ENCODE results near the gene TIGD1. TPM values are rescaled to one million over a fixed set of nuclear protein-coding genes. Genes with fewer than 3 reads are reported as not detected.

The TIGD1 gene
- polyA plus RNA-seq, 1 of the 3 experiments (the other 2 are of a cell fraction): 4.6 TPM

GRCh38 chr2:232587512-232587911 is 37.2 kb upstream of the TIGD1 start:
- Histone ChIP-seq H3K4me2 (no peak overlapping the region), H3F3A (replicated peaks; ENCODE audit: insufficient read depth) (peaks cover 4% of the 10 kb centered on the region), H3K4me3 (ENCODE audit: low read depth in 2 of 2, low read length in 1 of 2) (no peak overlapping the region), H3K27ac (ENCODE audit: low read depth in 2 of 2, low read length in 1 of 2) (no peak overlapping the region), H3K9me2 (no peaks in the 10 kb centered on the region), H3K36me3 (replicated peaks in 1 of 2; ENCODE audit: control insufficient read depth in 1 of 2, insufficient read depth in 2 of 2, low read length in 1 of 2) (peaks cover 0 to 9% of the 10 kb centered on the region in 2 experiments), H3K27me3 (ENCODE audit: insufficient read depth) (no peaks in the 10 kb centered on the region), H3K9me3 (no peaks in the 10 kb centered on the region), H3K9ac (no peak overlapping the region), H4K20me1 (ENCODE audit: insufficient read depth) (no peaks in the 10 kb centered on the region), H3K4me1 (ENCODE audit: control insufficient read depth in 1 of 2, insufficient read depth in 2 of 2, low read depth in 1 of 2, low read length in 1 of 2) (peaks cover 0 to 10% of the 10 kb centered on the region in 2 experiments; a peak in 1 of 4 replicates), H2AFZ (ENCODE audit: low read depth) (no peak overlapping the region), H3K79me2 (ENCODE audit: insufficient read depth) (no peaks in the 10 kb centered on the region)
- ChIA-PET POLR2A (no interaction called here), CTCF (no interaction called here)
- TF ChIP-seq NRF1 (IDR thresholded peaks at IDR 0.05; ENCODE audit: low read depth, low read length) (no peak), RAD21 (IDR thresholded peaks at IDR 0.05; ENCODE audit: low read length) (no peak), FOXM1 (IDR thresholded peaks at IDR 0.05; ENCODE audit: low read depth) (no peak), SIN3A (IDR thresholded peaks at IDR 0.05; ENCODE audit: borderline replicate concordance, low read depth, low read length) (no peak), ELF1 (IDR thresholded peaks at IDR 0.05) (no peak), IRF3 (IDR thresholded peaks at IDR 0.05; ENCODE audit: low read depth, low read length) (no peak)
- WGBS (ENCODE audit: low lambda C conversion rate): 92% methylated on average over 6 of the region's 7 CpGs
- DNase-seq: no peak

- Histone ChIP-seq H3K9me2 (no peaks in the 10 kb centered on the region), H3K4me2 (no peak overlapping the region), H3K27ac (ENCODE audit: low read depth in 2 of 2, low read length in 1 of 2) (no peak overlapping the region), H3K27me3 (ENCODE audit: insufficient read depth) (no peaks in the 10 kb centered on the region), H3K36me3 (replicated peaks in 1 of 2; ENCODE audit: control insufficient read depth in 1 of 2, insufficient read depth in 2 of 2, low read length in 1 of 2) (peaks cover 0 to 13% of the 10 kb centered on the region in 2 experiments), H3F3A (replicated peaks; ENCODE audit: insufficient read depth) (peaks cover 4% of the 10 kb centered on the region), H3K79me2 (ENCODE audit: insufficient read depth) (no peaks in the 10 kb centered on the region), H4K20me1 (ENCODE audit: insufficient read depth) (no peaks in the 10 kb centered on the region), H2AFZ (ENCODE audit: low read depth) (no peak overlapping the region), H3K4me1 (ENCODE audit: control insufficient read depth in 1 of 2, insufficient read depth in 2 of 2, low read depth in 1 of 2, low read length in 1 of 2) (peaks cover 0 to 10% of the 10 kb centered on the region in 2 experiments; a peak in 1 of 4 replicates), H3K4me3 (ENCODE audit: low read depth in 2 of 2, low read length in 1 of 2) (no peak overlapping the region), H3K9ac (no peak overlapping the region), H3K9me3 (no peaks in the 10 kb centered on the region)
- DNase-seq: no peak
- 94% methylated on average over 5 of the region's 5 CpGs for WGBS (ENCODE audit: low lambda C conversion rate)
- CTCF ChIA-PET: no interaction called here
- POLR2A ChIA-PET: no interaction called here
- no peak for TF ChIP-seq YY1 (IDR thresholded peaks at IDR 0.05; ENCODE audit: low read depth)
- TF ChIP-seq RAD21 (IDR thresholded peaks at IDR 0.05; ENCODE audit: low read length): no peak
- TF ChIP-seq PBX3 (IDR thresholded peaks at IDR 0.05): no peak
- TF ChIP-seq RCOR1 (IDR thresholded peaks at IDR 0.05; ENCODE audit: low read length): no peak
- no peak for TF ChIP-seq REST (IDR thresholded peaks at IDR 0.05; ENCODE audit: low read depth, low read length)
- no peak for TF ChIP-seq IRF3 (IDR thresholded peaks at IDR 0.05; ENCODE audit: low read depth, low read length)
- no peak for TF ChIP-seq EZH2phosphoT487 (IDR thresholded peaks at IDR 0.05; ENCODE audit: borderline replicate concordance, low read depth)
- TF ChIP-seq USF1 (IDR thresholded peaks at IDR 0.05; ENCODE audit: borderline replicate concordance, low read depth): no peak
- TF ChIP-seq MEF2A (IDR thresholded peaks at IDR 0.05; ENCODE audit: borderline replicate concordance, low read depth): no peak
- TF ChIP-seq SIN3A (IDR thresholded peaks at IDR 0.05; ENCODE audit: borderline replicate concordance, low read depth, low read length): no peak
- TF ChIP-seq FOXJ3 (CRISPR knock-in tag; IDR thresholded peaks at IDR 0.05): no peak
- TF ChIP-seq MAX (IDR thresholded peaks at IDR 0.05; ENCODE audit: low read depth): no peak
- TF ChIP-seq GABPA (IDR thresholded peaks at IDR 0.05; ENCODE audit: low read depth): no peak
- TF ChIP-seq NRF1 (IDR thresholded peaks at IDR 0.05; ENCODE audit: low read depth, low read length): no peak
- no peak for TF ChIP-seq FOXM1 (IDR thresholded peaks at IDR 0.05; ENCODE audit: low read depth)
- TF ChIP-seq ELF1 (IDR thresholded peaks at IDR 0.05): no peak
- TF ChIP-seq POLR2AphosphoS5 (IDR thresholded peaks at IDR 0.05; ENCODE audit: low read depth, low read length): no peak
Observed at GRCh38 chr2:232586943-232587505, 36.7 kb upstream of the TIGD1 start.
